Measurements from ENCODE around the gene DBP.

DBP gene

GRCh38 chr19:48672994-48673393, 35.8 kb upstream of the DBP start, which contains the start of gene NTN5:
Gene NTN5 (minus strand): TSS chr19:48673017. CDS start chr19:48670986, 2,031 bp downstream.
- H3K4me3 ChIP-seq (ENCODE audit: control insufficient read depth, low read depth, low read length): no peak within 1 kb of the TSS
- TF ChIP-seq CTCF (conservative IDR thresholded peaks at IDR 0.05; ENCODE audit: control insufficient read depth, insufficient read depth, low read depth, low read length): no peak
- no peak for DNase-seq (ENCODE audit: low read depth)

- TF ChIP-seq CTCF (conservative IDR thresholded peaks at IDR 0.05; ENCODE audit: control insufficient read depth, insufficient read depth, low read depth, low read length): no peak
- DNase-seq (ENCODE audit: low read depth): no peak
- H3K4me3 ChIP-seq (ENCODE audit: control insufficient read depth, low read depth, low read length): no peak overlapping the region
Measured at GRCh38 chr19:48671446-48671995, 34.3 kb upstream of the DBP start.

- no peak for TF ChIP-seq CTCF (conservative IDR thresholded peaks at IDR 0.05; ENCODE audit: control insufficient read depth, insufficient read depth, low read depth, low read length)
- no peak overlapping the region for H3K4me3 ChIP-seq (ENCODE audit: control insufficient read depth, low read depth, low read length)
Measured at GRCh38 chr19:48670699-48671445, 33.7 kb upstream of the DBP start.

GRCh38 chr19:48669903-48670668, 32.9 kb upstream of the DBP start:
- DNase-seq (ENCODE audit: low read depth): no peak
- H3K4me3 ChIP-seq (ENCODE audit: control insufficient read depth, low read depth, low read length): no peak overlapping the region
- no peak for TF ChIP-seq CTCF (conservative IDR thresholded peaks at IDR 0.05; ENCODE audit: control insufficient read depth, insufficient read depth, low read depth, low read length)

More at GRCh38 chr19:48670699-48671445, 33.7 kb upstream of the DBP start:
- no peak for DNase-seq (ENCODE audit: low read depth)

GRCh38 chr19:48668761-48669160, 31.6 kb upstream of the DBP start:
- DNase-seq (ENCODE audit: low read depth): no peak
- H3K4me3 ChIP-seq (ENCODE audit: control insufficient read depth, low read depth, low read length): no peak overlapping the region
- no peak for TF ChIP-seq CTCF (conservative IDR thresholded peaks at IDR 0.05; ENCODE audit: control insufficient read depth, insufficient read depth, low read depth, low read length)

- no peak for TF ChIP-seq CTCF (conservative IDR thresholded peaks at IDR 0.05; ENCODE audit: control insufficient read depth, insufficient read depth, low read depth, low read length)
- DNase-seq (ENCODE audit: low read depth): no peak
- no peak overlapping the region for H3K4me3 ChIP-seq (ENCODE audit: control insufficient read depth, low read depth, low read length)
Measured at GRCh38 chr19:48668332-48668731, 31.2 kb upstream of the DBP start.
